Stimulated activated CD8-positive, alpha-beta memory T cell treated with anti-CD3 and anti-CD28 coated beads, Interleukin-4, amount 100 ng/mL, for 1 hour (primary cell): ENCODE data around the gene LRRC32.
"Not testable (repeated sequence)": the region's sequence is repeated elsewhere in the genome, so short reads cannot be mapped to it uniquely, and the experiment has no call there.

Experiments
- DNase-seq, 2 donors: peaks; one replicate each; pipeline ENCODE4 v3.0.0-alpha.2; 2020; ENCODE audit warnings: low read depth in 2 of 2, low spot score in 1 of 2

LRRC32 gene

GRCh38 chr11:76614471-76615179, 55.9 kb downstream of the LRRC32 start:
- DNase-seq: no peak

- no peak for DNase-seq
These were observed 56.6 kb downstream of the LRRC32 start for GRCh38 chr11:76613901-76614300.

- DNase-seq: no peak
These were observed 58.3 kb downstream of the LRRC32 start for GRCh38 chr11:76612226-76612625.

- DNase-seq: no peak
These were observed 59.6 kb downstream of the LRRC32 start for GRCh38 chr11:76610871-76611475.

- no peak for DNase-seq
These were observed 60.2 kb downstream of the LRRC32 start for GRCh38 chr11:76610371-76610770.

- no peak for DNase-seq
These were observed 60.7 kb downstream of the LRRC32 start for GRCh38 chr11:76609736-76610370.

- DNase-seq: not testable (repeated sequence)
These were observed 61.6 kb downstream of the LRRC32 start for GRCh38 chr11:76608879-76609460.

GRCh38 chr11:76608228-76608627, 62.3 kb downstream of the LRRC32 start:
- not testable (repeated sequence) for DNase-seq
